Fibroblast of pulmonary artery (primary cell): ENCODE data around the gene PLEKHM1.

ENCODE experiments used
- DNase-seq: peaks from one replicate; pipeline ENCODE4 v3.0.0-alpha.2; 2010; ENCODE audit warnings: low read depth
- H3K4me3 ChIP-seq: replicated peaks from 2 replicates; pipeline ENCODE4 v1.5.1; 2011; ENCODE audit warnings: low read depth, mild to moderate bottlenecking, control low read depth, low read length, moderate library complexity
- CTCF ChIP-seq: IDR thresholded peaks from 2 replicates; pipeline ENCODE4 v1.5.1; 2011; ENCODE audit warnings: mild to moderate bottlenecking, control low read depth, low read length, inconsistent platforms; ENCODE audit errors: missing control alignments

The PLEKHM1 gene

GRCh38 chr17:45424769-45425124 lies 65.8 kb downstream of the PLEKHM1 start:
- no peak for TF ChIP-seq CTCF
- DNase-seq, result no peak
- no peak overlapping the region for H3K4me3 ChIP-seq

- DNase-seq, result no peak
- H3K4me3 ChIP-seq, result no peak overlapping the region
- TF ChIP-seq CTCF, result no peak
These were observed 66.6 kb downstream of the PLEKHM1 start for GRCh38 chr17:45423975-45424335.

- H3K4me3 ChIP-seq, result no peak overlapping the region
- TF ChIP-seq CTCF, result no peak
- no peak for DNase-seq
These were observed 67.1 kb downstream of the PLEKHM1 start for GRCh38 chr17:45423304-45423974.

- H3K4me3 ChIP-seq, result no peak overlapping the region
- no peak for DNase-seq
- TF ChIP-seq CTCF, result no peak
These were observed 75.3 kb downstream of the PLEKHM1 start for GRCh38 chr17:45414990-45415881.

GRCh38 chr17:45413498-45413923 lies 77.0 kb downstream of the PLEKHM1 start:
- DNase-seq, result no peak
- H3K4me3 ChIP-seq, result no peak overlapping the region
- no peak for TF ChIP-seq CTCF

- H3K4me3 ChIP-seq, result no peak overlapping the region
- DNase-seq, result no peak
- TF ChIP-seq CTCF, result no peak
These were observed 79.0 kb downstream of the PLEKHM1 start for GRCh38 chr17:45411348-45412105.
